Tibial artery (tissue), 4 donors: Measurements from ENCODE around the gene SIL1.

ENCODE experiments used
- DNase-seq, 2 donors: peaks; one replicate each; pipeline ENCODE4 v3.0.0-alpha.2; 2019
- H3K27ac ChIP-seq, 2 donors: fragments of 200-600 bp; sonication (generic) in 1 of 2; 1 replicate in 1 of 2; 2 replicates in 1 of 2; pipeline ENCODE4 v1.5.1; 2018 to 2019; ENCODE audit warnings: mild to moderate bottlenecking in 1 of 2
- H3K27me3 ChIP-seq, 2 donors: fragments of 200-600 bp; sonication (generic) in 1 of 2; one replicate each; pipeline versions ENCODE4 v1.5.1 to v1.6.0; 2016 to 2019
- H3K36me3 ChIP-seq, 3 donors: fragments of 200-600 bp; sonication (generic) in 2 of 3; one replicate each; pipeline ENCODE4 v1.5.1; 2016 to 2019; ENCODE audit warnings: mild to moderate bottlenecking in 2 of 3
- H3K4me1 ChIP-seq, 4 donors: fragments of 200-600 bp; sonication (generic) in 2 of 4; 1 replicate in 3 of 4; 2 replicates in 1 of 4; pipeline ENCODE4 v1.5.1; 2016 to 2019
- H3K4me3 ChIP-seq, 2 donors: fragments of 200-600 bp; sonication (generic) in 1 of 2; 1 replicate in 1 of 2; 2 replicates in 1 of 2; pipeline ENCODE4 v1.5.1; 2018 to 2019; ENCODE audit warnings: mild to moderate bottlenecking in 2 of 2
- H3K9me3 ChIP-seq, 3 donors: fragments of 200-600 bp; sonication (generic) in 1 of 3; one replicate each; pipeline ENCODE4 v1.5.1; 2016 to 2019
- intact Hi-C: fragments of 100-400 bp; cut with DNase I; formaldehyde crosslinking; loops from one replicate; pipeline ENCODE4 v1.15.0; 2023; ENCODE audit warnings: low total_unique reads
- TF ChIP-seq, protein P1 (sequence below), 2 experiments: fragments of 200-600 bp in 1 of 2; fragments of 450-650 bp in 1 of 2; IDR thresholded peaks; one replicate each; pipeline ENCODE4 v1.5.1; 2017 to 2019; ENCODE audit warnings: antibody characterized with exemption in 2 of 2, mild to moderate bottlenecking in 1 of 2, moderate library complexity in 1 of 2

SIL1 gene

DNA sequence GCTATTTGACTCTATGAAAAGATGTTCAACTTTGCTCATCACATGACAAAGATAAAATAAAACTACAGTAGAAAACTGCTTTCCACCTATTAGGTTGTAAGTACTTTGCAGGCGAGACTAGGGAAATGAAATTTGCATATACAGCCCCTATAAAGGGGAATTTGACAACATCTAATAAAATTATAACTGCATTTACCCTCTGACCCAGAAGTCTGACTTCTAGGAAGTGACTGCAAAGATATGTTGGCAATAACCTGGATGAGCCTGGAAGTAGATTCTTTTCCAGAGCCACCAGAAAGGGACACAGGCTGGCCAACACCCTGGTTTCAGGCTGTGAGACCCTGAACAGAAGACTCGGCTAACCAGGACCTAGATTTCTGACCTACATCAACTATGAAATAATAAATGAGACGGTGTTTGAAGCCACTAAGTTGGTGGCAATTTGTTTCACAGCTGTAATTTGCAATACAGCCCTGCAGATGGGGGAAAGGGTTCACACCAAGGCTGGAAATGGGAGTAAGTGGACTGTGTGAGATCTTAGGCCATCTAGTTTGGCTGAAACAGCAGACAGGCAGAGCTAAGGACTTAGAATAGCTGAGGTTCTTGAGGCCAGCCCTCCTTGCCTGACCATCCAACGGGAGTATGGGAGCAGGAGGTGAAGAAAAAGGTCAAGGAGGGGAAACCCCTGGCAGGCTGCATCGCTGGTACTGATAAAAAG is 106.6 kb downstream of the SIL1 start:
- intact Hi-C loops = loop anchor here (2.0 kb wide), 1 partner anchor 169 kb away; no protein-coding TSS in a partner anchor
- DNase-seq = no peak

DNA sequence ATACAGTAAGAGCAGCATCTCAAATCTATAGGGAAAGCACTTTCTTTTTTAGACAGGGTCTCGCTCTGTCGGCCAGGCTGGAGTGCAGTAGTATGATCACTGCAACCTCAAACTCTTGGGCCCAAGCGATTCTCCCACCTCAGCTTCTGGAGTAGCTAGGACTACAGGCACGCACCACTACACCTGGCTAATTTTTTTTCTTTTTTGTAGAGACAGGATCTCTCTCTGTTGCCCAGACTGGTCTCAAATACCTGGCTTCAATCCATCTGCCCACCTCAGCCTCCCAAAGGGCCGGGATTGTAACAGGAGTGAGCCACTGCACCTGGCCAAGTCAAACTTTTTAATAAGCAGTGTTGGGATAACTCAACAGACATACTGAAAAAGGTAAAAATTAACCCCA is 107.6 kb downstream of the SIL1 start:
- Histone ChIP-seq H3K27me3 (no peaks in the 10 kb centered on the region), H3K27ac (no peak overlapping the region), H3K4me1 (peaks cover 0 to 11% (median 3%) of the 10 kb centered on the region in 4 donors), H3K9me3 (no peaks in the 10 kb centered on the region), H3K36me3 (no peaks in the 10 kb centered on the region), H3K4me3 (no peak overlapping the region)
- TF ChIP-seq, protein P1, sequence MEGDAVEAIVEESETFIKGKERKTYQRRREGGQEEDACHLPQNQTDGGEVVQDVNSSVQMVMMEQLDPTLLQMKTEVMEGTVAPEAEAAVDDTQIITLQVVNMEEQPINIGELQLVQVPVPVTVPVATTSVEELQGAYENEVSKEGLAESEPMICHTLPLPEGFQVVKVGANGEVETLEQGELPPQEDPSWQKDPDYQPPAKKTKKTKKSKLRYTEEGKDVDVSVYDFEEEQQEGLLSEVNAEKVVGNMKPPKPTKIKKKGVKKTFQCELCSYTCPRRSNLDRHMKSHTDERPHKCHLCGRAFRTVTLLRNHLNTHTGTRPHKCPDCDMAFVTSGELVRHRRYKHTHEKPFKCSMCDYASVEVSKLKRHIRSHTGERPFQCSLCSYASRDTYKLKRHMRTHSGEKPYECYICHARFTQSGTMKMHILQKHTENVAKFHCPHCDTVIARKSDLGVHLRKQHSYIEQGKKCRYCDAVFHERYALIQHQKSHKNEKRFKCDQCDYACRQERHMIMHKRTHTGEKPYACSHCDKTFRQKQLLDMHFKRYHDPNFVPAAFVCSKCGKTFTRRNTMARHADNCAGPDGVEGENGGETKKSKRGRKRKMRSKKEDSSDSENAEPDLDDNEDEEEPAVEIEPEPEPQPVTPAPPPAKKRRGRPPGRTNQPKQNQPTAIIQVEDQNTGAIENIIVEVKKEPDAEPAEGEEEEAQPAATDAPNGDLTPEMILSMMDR (IDR thresholded peaks at IDR 0.05) = no peak
- intact Hi-C loops = loop anchor here (2.0 kb wide), 1 partner anchor 170 kb away; no protein-coding TSS in a partner anchor
- no peak for DNase-seq

More for the DNA sequence above, 106.6 kb downstream of the SIL1 start:
- Histone ChIP-seq H3K4me3 (no peak overlapping the region), H3K27me3 (no peaks in the 10 kb centered on the region), H3K4me1 (peaks cover 0 to 11% (median 3%) of the 10 kb centered on the region in 4 donors), H3K9me3 (no peaks in the 10 kb centered on the region), H3K36me3 (no peaks in the 10 kb centered on the region), H3K27ac (no peak overlapping the region)
- TF ChIP-seq, protein P1 (IDR thresholded peaks at IDR 0.05) = peak; percentile 54 to 61

DNA sequence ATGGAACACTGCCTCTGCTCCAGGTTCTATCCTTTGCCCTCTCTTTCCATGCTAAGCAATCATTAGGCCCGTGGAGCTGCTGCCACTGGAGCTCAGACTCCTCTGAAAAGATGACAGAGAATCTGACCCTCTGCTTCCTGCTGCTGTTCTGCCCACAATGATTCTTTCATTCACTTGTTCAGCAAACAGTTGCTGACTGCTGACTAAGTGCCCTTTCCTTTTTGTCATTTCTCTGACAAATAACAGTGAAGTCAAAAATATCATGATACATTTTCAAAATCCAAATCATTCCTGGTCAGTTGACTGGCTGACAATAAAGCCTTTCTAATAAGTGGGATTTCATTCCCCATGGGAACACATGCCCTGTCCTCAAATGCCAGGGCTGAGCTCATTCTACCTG is 110.1 kb downstream of the SIL1 start:
- Histone ChIP-seq H3K27ac (no peak overlapping the region), H3K9me3 (no peaks in the 10 kb centered on the region), H3K27me3 (no peaks in the 10 kb centered on the region), H3K36me3 (no peaks in the 10 kb centered on the region), H3K4me3 (no peak overlapping the region), H3K4me1 (peaks cover 0 to 11% (median 3%) of the 10 kb centered on the region in 4 donors)
- intact Hi-C loops = no loop called here
- TF ChIP-seq, protein P1 (IDR thresholded peaks at IDR 0.05) = no peak
- DNase-seq = no peak

DNA sequence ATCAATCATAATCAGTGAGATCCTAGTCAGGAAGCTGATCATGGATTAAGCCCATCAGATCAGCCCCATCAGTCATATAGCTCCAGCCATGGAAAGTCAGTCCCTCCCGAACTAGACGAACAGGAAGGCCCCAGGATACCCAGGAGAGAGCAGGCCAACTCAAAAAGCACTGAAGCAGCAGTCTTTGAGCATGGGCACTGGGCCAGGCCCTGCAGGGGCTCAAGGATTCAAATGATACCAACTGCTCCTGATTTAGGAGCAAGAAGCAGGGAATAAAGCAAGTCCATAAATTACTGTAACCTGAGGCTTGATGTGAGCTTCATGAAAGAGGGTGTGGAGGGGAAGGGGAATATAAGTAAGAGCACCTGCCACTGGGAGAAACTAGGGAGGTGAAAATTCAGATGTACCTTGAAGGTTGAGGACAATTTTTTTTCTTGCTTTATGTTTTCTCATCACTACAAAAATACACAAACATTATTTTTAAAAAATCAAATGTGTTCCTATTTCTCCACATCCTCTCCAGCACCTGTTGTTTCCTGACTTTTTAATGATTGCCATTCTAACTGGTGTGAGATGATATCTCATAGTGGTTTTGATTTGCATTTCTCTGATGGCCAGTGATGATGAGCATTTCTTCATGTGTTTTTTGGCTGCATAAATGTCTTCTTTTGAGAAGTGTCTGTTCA is 115.2 kb downstream of the SIL1 start:
- H3K27me3 ChIP-seq = no peaks in the 10 kb centered on the region
- peaks cover 0 to 8% (median 3%) of the 10 kb centered on the region in 4 donors for H3K4me1 ChIP-seq
- no peak for DNase-seq
- no peak overlapping the region for H3K27ac ChIP-seq
- no peak overlapping the region for H3K4me3 ChIP-seq
- TF ChIP-seq, protein P1 (IDR thresholded peaks at IDR 0.05) = no peak
- H3K9me3 ChIP-seq = no peaks in the 10 kb centered on the region
- intact Hi-C loops = no loop called here
- no peaks in the 10 kb centered on the region for H3K36me3 ChIP-seq

DNA sequence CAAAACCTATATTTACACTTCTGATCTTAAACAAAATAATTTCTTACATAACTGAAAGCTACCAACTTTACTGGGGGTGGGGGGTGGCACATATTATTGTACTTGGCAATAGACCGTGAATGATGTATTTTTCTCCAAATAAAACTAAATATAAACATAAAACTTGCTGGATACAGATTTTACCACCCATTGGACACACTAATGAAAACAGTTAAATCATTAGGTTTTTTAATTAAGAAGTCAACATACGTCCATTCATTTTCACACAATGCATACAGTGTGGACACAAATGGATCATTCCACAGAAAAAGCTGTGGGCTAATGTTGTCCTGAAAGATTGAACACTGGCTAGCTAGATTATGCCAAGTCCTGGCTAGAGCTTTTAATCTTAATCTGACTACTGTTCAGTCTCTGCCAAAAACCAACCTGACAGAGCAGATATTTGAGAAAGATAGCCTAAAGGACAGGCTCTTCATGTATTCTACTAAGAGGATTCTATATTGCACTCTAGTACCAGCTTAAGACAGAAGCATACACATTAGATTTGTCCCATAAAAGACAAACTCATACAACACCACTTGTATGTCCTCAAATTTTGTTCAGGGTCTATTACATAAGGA is 118.1 kb downstream of the SIL1 start:
- Histone ChIP-seq H3K36me3 (no peaks in the 10 kb centered on the region), H3K27ac (no peak overlapping the region), H3K4me1 (peaks cover 0 to 20% (median 7%) of the 10 kb centered on the region in 4 donors), H3K27me3 (no peaks in the 10 kb centered on the region), H3K9me3 (no peaks in the 10 kb centered on the region), H3K4me3 (no peak overlapping the region)
- TF ChIP-seq, protein P1 (IDR thresholded peaks at IDR 0.05) = no peak
- no peak for DNase-seq
- intact Hi-C loops = no loop called here
